T-helper 2 cell treated with Interferon-gamma antibody and Interleukin-4, amounts not matched to agents 5 μg/mL and 100 μg/mL, for 36 hours (primary cell): Measurements from ENCODE around the gene CTNNA3.

ENCODE experiments used
- DNase-seq: peaks from one replicate; pipeline ENCODE4 v3.0.0; 2021; ENCODE audit warnings: low spot score
- H3K27ac Mint-ChIP-seq: one replicate; pipeline ENCODE4 v1.8.0; 2021; ENCODE audit warnings: mild to moderate bottlenecking, mixed read lengths
- H3K27me3 Mint-ChIP-seq: one replicate; pipeline ENCODE4 v1.8.0; 2021; ENCODE audit warnings: low read depth, mixed read lengths
- H3K36me3 Mint-ChIP-seq: one replicate; pipeline ENCODE4 v1.8.0; 2021; ENCODE audit warnings: low read depth, mixed read lengths
- H3K4me1 Mint-ChIP-seq: one replicate; pipeline ENCODE4 v1.8.0; 2021; ENCODE audit warnings: low read depth, mixed read lengths
- H3K4me3 Mint-ChIP-seq: one replicate; pipeline ENCODE4 v1.8.0; 2022; ENCODE audit warnings: mild to moderate bottlenecking, moderate library complexity, mixed read lengths
- H3K9me3 Mint-ChIP-seq: one replicate; pipeline ENCODE4 v1.8.0; 2021; ENCODE audit warnings: mixed read lengths

Gene CTNNA3

DNA sequence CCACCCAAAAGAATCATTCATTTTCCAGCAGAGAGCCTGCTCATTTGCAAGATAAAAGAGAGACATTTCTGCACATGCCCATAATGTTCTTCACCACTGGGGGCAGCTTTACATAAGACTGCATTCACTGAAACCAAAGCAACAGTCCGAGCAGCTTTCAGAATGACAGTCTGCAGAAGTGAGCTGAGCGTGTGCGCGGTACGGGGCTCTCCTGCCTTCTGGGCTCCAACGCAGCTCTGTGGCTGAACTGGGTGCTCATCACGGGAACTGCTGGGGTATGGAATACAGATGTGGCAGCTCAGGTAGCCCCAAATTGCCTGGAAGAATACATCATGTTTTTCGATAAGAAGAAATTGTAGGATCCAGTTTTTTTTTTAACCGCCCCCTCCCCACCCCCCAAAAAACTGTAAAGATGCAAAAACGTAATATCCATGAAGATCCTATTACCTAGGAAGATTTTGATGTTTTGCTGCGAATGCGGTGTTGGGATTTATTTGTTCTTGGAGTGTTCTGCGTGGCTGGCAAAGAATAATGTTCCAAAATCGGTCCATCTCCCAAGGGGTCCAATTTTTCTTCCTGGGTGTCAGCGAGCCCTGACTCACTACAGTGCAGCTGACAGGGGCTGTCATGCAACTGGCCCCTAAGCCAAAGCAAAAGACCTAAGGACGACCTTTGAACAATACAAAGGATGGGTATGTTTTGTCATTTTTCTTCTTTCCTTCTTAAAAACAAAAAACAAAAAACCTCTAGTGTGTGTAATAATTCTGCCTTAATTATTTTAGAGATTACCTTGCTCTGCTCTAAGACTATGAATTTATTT, 769.9 kb downstream of the CTNNA3 start, which contains the start of gene LRRTM3:
Gene LRRTM3 (plus strand): TSS at position 141 of the 820 bp plus-strand sequence.
- H3K4me3 Mint-ChIP-seq: no peak within 1 kb of the TSS
- peaks cover 40% of the 10 kb centered on the region for H3K27me3 Mint-ChIP-seq
- peak; percentile 24 for DNase-seq
- no peaks in the 10 kb centered on the region for H3K36me3 Mint-ChIP-seq
- no peaks in the 10 kb centered on the region for H3K9me3 Mint-ChIP-seq
- no peaks in the 10 kb centered on the region for H3K4me1 Mint-ChIP-seq
- no peak within 1 kb of the TSS for H3K27ac Mint-ChIP-seq

DNA sequence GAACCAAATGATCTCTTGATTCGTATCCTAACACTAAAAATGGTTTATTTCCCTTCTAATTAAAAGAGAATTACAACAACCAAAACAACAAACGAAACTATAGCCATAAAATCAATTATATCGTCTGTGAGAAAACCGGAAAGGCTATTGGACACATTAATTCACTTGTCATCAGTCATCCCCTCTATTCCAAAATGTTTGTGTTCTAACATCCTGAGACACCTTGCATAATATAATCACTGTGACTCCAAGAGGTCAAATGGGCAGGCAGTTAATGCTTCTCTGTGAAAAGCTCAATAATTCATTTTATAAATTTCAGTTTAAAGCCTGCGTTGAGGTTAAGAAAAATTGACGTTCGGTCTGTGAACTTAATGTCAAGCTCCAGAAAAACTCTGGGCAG, 770.6 kb downstream of the CTNNA3 start:
- Mint-ChIP-seq H3K27ac (no peak overlapping the region), H3K27me3 (peaks cover 40% of the 10 kb centered on the region), H3K4me1 (no peaks in the 10 kb centered on the region), H3K9me3 (no peaks in the 10 kb centered on the region), H3K4me3 (no peak overlapping the region), H3K36me3 (no peaks in the 10 kb centered on the region)
- no peak for DNase-seq

- Mint-ChIP-seq H3K9me3 (no peaks in the 10 kb centered on the region), H3K36me3 (no peaks in the 10 kb centered on the region), H3K27ac (no peak overlapping the region), H3K27me3 (peaks cover 38% of the 10 kb centered on the region), H3K4me1 (no peaks in the 10 kb centered on the region), H3K4me3 (no peak overlapping the region)
- no peak for DNase-seq
Observed at GRCh38 chr10:66924674-66925345, 771.2 kb downstream of the CTNNA3 start.

GRCh38 chr10:66919248-66919647, 776.7 kb downstream of the CTNNA3 start:
- Mint-ChIP-seq H3K27me3 (no peaks in the 10 kb centered on the region), H3K9me3 (no peaks in the 10 kb centered on the region), H3K27ac (no peak overlapping the region), H3K4me3 (no peak overlapping the region), H3K4me1 (no peaks in the 10 kb centered on the region), H3K36me3 (no peaks in the 10 kb centered on the region)
- DNase-seq: no peak

DNA sequence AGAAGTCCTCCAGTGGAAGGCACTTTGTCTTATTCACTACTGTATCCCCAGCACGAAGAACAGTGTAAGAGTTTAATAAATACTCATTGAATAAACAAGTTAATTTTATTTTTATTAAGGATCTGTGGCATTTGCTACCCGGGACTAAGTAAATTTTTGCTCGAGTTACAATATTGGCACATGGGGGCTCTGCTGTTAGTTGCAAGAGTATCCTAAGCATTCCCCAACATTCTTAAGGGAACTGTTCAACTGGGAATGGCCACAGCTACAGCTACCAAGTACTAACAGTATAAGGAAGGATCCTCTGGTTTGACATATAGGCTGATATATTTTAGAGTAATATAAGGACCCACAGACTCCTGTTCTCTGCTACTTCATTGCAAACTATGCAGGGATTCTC, 778.9 kb downstream of the CTNNA3 start:
- no peaks in the 10 kb centered on the region for H3K4me1 Mint-ChIP-seq
- H3K27me3 Mint-ChIP-seq: no peaks in the 10 kb centered on the region
- no peak overlapping the region for H3K4me3 Mint-ChIP-seq
- no peaks in the 10 kb centered on the region for H3K9me3 Mint-ChIP-seq
- no peak for DNase-seq
- H3K36me3 Mint-ChIP-seq: no peaks in the 10 kb centered on the region
- H3K27ac Mint-ChIP-seq: no peak overlapping the region

- H3K9me3 Mint-ChIP-seq: no peaks in the 10 kb centered on the region
- no peaks in the 10 kb centered on the region for H3K36me3 Mint-ChIP-seq
- DNase-seq: no peak
- no peaks in the 10 kb centered on the region for H3K4me1 Mint-ChIP-seq
- no peak overlapping the region for H3K4me3 Mint-ChIP-seq
- no peak overlapping the region for H3K27ac Mint-ChIP-seq
- H3K27me3 Mint-ChIP-seq: no peaks in the 10 kb centered on the region
Observed at GRCh38 chr10:66916030-66916429, 780.0 kb downstream of the CTNNA3 start.

GRCh38 chr10:66910671-66911070, 785.3 kb downstream of the CTNNA3 start:
- no peaks in the 10 kb centered on the region for H3K27me3 Mint-ChIP-seq
- H3K4me3 Mint-ChIP-seq: no peak overlapping the region
- no peaks in the 10 kb centered on the region for H3K36me3 Mint-ChIP-seq
- H3K4me1 Mint-ChIP-seq: no peaks in the 10 kb centered on the region
- no peak for DNase-seq
- H3K27ac Mint-ChIP-seq: no peak overlapping the region
- no peaks in the 10 kb centered on the region for H3K9me3 Mint-ChIP-seq

DNA sequence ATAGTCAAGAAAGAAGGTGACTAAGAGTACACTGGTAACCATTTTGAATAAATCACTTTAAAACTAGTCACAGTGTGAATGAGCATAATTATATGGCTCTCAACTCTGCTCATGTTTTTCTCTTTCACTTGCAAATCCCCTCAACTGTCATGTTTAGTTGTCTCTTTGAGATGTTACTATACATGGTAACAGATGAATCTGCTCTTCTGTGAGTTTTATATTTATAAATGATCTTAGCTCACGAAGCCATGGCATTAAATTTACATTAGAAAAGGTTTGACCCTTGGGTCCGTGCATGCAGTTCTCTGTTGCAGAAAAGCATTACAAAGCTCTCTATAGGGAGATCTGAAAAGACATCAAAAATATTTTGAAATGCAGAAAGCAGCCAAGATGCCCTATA, 803.1 kb downstream of the CTNNA3 start:
- no peaks in the 10 kb centered on the region for H3K4me1 Mint-ChIP-seq
- no peak for DNase-seq
- H3K4me3 Mint-ChIP-seq: no peak overlapping the region
- no peaks in the 10 kb centered on the region for H3K27me3 Mint-ChIP-seq
- no peaks in the 10 kb centered on the region for H3K36me3 Mint-ChIP-seq
- H3K27ac Mint-ChIP-seq: no peak overlapping the region
- peaks cover under 1% of the 10 kb centered on the region for H3K9me3 Mint-ChIP-seq

DNA sequence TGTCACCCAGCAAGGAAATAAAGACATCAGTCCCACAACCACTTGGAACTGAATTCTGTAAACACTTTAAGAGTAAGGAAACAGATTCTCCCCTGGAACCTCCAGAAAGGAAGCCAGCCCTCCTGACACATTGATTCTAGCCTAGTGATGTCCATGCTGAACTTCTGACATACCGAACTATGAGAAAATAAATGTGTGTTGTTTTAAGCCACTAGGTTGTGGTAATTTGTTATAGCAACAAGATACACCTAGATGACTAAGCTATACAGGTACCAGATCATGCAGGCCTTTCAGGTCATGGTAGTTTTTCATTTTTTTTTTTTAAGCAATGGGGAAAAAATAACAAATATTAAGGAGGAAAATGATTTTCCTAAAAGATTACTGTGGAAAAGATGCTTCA, 807.8 kb downstream of the CTNNA3 start:
- DNase-seq: no peak
- no peaks in the 10 kb centered on the region for H3K4me1 Mint-ChIP-seq
- no peak overlapping the region for H3K27ac Mint-ChIP-seq
- H3K4me3 Mint-ChIP-seq: no peak overlapping the region
- H3K9me3 Mint-ChIP-seq: peaks cover 4% of the 10 kb centered on the region
- no peaks in the 10 kb centered on the region for H3K27me3 Mint-ChIP-seq
- no peaks in the 10 kb centered on the region for H3K36me3 Mint-ChIP-seq

DNA sequence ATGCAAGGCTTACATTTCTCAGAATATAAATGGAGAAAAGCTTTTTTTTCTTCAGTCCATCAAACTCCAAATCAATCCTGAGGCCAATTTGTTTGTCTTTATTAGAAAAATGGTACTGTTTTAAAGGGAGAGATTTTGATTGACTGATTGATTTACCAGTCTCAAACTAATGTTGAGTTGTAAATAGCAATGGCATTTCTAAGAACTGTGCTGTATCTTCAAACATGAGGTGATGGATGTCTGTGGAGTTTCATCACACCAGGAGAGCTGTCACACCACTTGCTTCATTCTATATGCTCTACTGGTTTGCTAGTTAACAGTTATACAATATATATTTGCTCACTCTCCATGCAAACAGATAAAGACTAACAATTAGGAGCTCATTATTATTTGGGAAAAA, 809.1 kb downstream of the CTNNA3 start:
- Mint-ChIP-seq H3K9me3 (peaks cover 4% of the 10 kb centered on the region), H3K4me1 (no peaks in the 10 kb centered on the region), H3K36me3 (no peaks in the 10 kb centered on the region), H3K4me3 (no peak overlapping the region), H3K27me3 (no peaks in the 10 kb centered on the region), H3K27ac (no peak overlapping the region)
- DNase-seq: no peak

GRCh38 chr10:66882271-66882670, 813.7 kb downstream of the CTNNA3 start:
- Mint-ChIP-seq H3K4me1 (no peaks in the 10 kb centered on the region), H3K27ac (no peak overlapping the region), H3K36me3 (no peaks in the 10 kb centered on the region), H3K27me3 (no peaks in the 10 kb centered on the region), H3K9me3 (peaks cover 4% of the 10 kb centered on the region), H3K4me3 (no peak overlapping the region)
- DNase-seq: no peak

GRCh38 chr10:66881814-66882213, 814.2 kb downstream of the CTNNA3 start:
- H3K9me3 Mint-ChIP-seq: peaks cover 4% of the 10 kb centered on the region
- no peak overlapping the region for H3K27ac Mint-ChIP-seq
- H3K36me3 Mint-ChIP-seq: no peaks in the 10 kb centered on the region
- no peaks in the 10 kb centered on the region for H3K27me3 Mint-ChIP-seq
- no peak overlapping the region for H3K4me3 Mint-ChIP-seq
- DNase-seq: no peak
- H3K4me1 Mint-ChIP-seq: no peaks in the 10 kb centered on the region

- no peak for DNase-seq
- no peak overlapping the region for H3K27ac Mint-ChIP-seq
- H3K9me3 Mint-ChIP-seq: no peaks in the 10 kb centered on the region
- no peaks in the 10 kb centered on the region for H3K27me3 Mint-ChIP-seq
- H3K36me3 Mint-ChIP-seq: no peaks in the 10 kb centered on the region
- H3K4me3 Mint-ChIP-seq: no peak overlapping the region
- H3K4me1 Mint-ChIP-seq: no peaks in the 10 kb centered on the region
Observed at GRCh38 chr10:66880826-66881225, 815.2 kb downstream of the CTNNA3 start.

- H3K4me3 Mint-ChIP-seq: no peak overlapping the region
- DNase-seq: no peak
- H3K27ac Mint-ChIP-seq: no peak overlapping the region
- no peaks in the 10 kb centered on the region for H3K9me3 Mint-ChIP-seq
- H3K4me1 Mint-ChIP-seq: no peaks in the 10 kb centered on the region
- H3K36me3 Mint-ChIP-seq: no peaks in the 10 kb centered on the region
- no peaks in the 10 kb centered on the region for H3K27me3 Mint-ChIP-seq
Observed at GRCh38 chr10:66880292-66880691, 815.7 kb downstream of the CTNNA3 start.
